ENCODE results near the gene SRRD. TPM values are rescaled to one million over a fixed set of nuclear protein-coding genes. Genes with fewer than 3 reads are reported as not detected.
"Not testable (repeated sequence)": the region's sequence is repeated elsewhere in the genome, so short reads cannot be mapped to it uniquely, and the experiment has no call there.

The SRRD gene, protein sequence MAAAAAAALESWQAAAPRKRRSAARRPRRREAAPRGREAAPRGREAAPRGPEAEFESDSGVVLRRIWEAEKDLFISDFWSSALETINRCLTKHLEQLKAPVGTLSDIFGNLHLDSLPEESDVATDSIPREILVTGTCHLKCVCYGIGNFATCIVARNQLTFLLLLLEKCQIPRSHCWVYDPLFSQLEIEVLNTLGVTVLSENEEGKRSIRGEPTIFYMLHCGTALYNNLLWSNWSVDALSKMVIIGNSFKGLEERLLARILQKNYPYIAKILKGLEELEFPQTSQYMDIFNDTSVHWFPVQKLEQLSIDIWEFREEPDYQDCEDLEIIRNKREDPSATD
- 10 to 100 TPM; 34.5 to 36.6 TPM for total RNA-seq

DNA sequence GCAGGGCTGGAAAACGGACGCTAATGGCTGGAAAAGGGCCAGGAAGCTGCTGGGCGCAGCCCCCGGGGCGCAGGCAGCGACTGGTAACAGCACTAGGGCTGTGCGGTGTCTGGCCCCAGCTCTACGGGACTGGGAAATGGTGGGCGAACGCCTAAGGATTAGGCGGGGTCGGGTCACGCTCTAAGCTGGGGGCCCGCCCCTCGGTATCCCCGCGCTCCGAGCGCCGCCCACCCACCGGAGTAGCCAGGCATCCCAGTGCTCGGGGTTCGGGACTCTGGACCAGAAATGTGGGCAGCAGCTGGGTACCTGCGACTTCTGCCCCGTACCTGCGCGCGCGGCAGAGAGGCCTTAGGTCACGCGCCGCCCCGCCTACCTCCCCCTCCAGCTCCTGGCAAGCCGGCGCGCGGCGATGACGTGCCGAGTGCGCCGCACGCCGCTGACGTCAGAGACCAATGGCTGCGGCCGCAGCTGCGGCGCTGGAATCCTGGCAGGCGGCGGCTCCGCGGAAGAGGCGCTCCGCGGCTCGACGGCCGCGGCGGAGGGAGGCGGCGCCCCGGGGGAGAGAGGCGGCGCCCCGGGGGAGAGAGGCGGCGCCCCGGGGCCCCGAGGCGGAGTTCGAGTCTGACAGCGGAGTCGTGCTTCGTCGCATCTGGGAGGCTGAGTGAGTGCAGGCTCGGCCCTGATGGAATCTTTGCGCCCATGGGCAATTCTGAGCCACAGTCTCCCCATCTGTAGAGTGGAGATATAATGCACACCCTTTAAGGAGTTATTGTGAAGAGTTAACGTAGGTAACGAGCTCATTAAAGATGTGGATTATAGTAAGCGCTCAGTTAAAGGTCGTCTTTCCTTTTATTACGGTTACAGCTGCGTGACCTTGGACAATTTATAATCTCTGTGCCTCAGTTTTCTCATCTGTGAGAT lies at the start of gene SRRD, which contains the start of gene HPS4:
Gene SRRD (plus strand): TSS at position 439 of the 921 bp plus-strand sequence. CDS start 14 bp downstream, at position 453.
Gene HPS4 (minus strand): TSS at position 345 of the 921 bp plus-strand sequence. CDS start 2,021 bp downstream, outside the sequence.
- H3K27ac Mint-ChIP-seq, result peak within 1 kb of the TSS; percentile 96
- peak within 1 kb of the TSS; percentile 90 for H3K4me3 Mint-ChIP-seq
- no peaks in the 10 kb centered on the region for H3K9me3 Mint-ChIP-seq
- H3K36me3 Mint-ChIP-seq, result peaks cover 20% of the 10 kb centered on the region
- H3K27me3 Mint-ChIP-seq, result no peaks in the 10 kb centered on the region
- DNase-seq, result peak; percentile 94
- peaks cover 57% of the 10 kb centered on the region for H3K4me1 Mint-ChIP-seq

DNA sequence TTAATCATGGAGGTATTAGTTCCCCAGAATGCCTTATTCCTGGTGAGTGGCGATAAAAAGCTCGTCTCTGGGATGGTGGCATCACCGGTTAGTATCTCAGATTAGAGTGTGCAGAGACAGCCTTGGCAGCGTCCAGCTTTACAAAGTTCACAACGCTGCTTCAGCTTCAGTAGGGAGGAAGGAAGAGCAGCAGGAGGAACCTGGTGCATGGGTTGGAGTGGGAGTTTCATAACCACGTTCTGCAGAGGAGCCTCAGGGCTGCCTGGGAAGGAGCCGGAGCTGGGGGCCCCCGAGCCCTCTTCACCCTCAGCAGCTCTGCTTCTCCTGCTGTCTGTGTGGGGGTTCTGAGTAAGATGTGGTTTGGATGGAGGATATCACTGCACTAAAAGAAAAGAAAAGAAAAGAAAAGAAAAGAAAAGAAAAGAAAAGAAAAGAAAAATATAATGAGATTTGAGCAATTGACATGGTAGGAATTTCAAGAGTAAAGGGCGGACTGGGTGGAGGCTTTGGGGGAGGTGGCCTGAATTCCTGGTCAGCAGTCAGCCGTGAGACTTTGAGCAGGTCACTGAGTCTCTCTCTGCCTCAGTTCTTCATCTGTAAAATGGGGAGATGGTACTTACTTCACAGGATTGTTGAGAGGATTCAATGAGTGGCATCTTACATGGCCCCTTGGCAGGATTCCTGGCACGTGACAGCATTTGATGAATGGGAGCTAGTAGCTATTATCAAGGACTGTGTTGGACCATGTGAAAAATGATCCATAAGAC lies 48.2 kb upstream of the SRRD start:
- Mint-ChIP-seq H3K27me3 (no peaks in the 10 kb centered on the region), H3K4me3 (no peak overlapping the region)

DNA sequence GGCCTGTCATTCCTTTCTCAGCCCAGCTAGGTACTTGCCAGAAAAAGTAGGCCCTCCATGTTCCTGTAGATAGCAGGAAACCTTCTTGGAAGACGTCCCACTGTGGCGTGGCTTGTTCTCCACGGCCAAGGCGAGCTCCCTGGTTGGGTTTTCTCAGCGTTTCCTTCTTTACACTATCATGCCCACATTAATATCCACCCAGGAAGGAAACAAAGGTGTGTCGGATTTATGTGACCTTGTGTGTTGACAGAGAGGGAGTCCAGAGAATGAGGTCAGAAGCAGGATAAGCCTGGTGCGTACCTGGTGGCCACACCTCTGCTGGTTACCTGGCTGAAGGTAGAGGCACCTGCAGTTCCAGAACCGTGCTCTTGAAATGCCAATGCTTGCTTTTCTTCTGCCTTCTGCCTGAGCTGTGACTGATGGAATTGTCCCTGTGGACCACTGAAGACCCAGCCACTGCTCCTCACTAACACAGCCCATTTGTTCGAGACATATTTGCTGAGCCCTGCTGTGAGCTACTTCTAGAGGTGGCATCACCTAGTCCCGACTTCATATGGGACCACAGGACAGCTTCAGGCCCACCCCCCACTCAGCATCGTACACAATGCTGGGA lies 46.7 kb upstream of the SRRD start:
- no peak overlapping the region for H3K4me3 Mint-ChIP-seq
- peaks cover 35% of the 10 kb centered on the region for H3K36me3 Mint-ChIP-seq
- no peaks in the 10 kb centered on the region for H3K9me3 Mint-ChIP-seq
- H3K27me3 Mint-ChIP-seq, result no peaks in the 10 kb centered on the region
- H3K27ac Mint-ChIP-seq, result no peak overlapping the region
- peaks cover 43% of the 10 kb centered on the region for H3K4me1 Mint-ChIP-seq
- no peak for DNase-seq

More for the DNA sequence above, 48.2 kb upstream of the SRRD start:
- DNase-seq, result no peak
- Mint-ChIP-seq H3K36me3 (peaks cover 39% of the 10 kb centered on the region), H3K9me3 (no peaks in the 10 kb centered on the region), H3K4me1 (peaks cover 57% of the 10 kb centered on the region), H3K27ac (no peak overlapping the region)

DNA sequence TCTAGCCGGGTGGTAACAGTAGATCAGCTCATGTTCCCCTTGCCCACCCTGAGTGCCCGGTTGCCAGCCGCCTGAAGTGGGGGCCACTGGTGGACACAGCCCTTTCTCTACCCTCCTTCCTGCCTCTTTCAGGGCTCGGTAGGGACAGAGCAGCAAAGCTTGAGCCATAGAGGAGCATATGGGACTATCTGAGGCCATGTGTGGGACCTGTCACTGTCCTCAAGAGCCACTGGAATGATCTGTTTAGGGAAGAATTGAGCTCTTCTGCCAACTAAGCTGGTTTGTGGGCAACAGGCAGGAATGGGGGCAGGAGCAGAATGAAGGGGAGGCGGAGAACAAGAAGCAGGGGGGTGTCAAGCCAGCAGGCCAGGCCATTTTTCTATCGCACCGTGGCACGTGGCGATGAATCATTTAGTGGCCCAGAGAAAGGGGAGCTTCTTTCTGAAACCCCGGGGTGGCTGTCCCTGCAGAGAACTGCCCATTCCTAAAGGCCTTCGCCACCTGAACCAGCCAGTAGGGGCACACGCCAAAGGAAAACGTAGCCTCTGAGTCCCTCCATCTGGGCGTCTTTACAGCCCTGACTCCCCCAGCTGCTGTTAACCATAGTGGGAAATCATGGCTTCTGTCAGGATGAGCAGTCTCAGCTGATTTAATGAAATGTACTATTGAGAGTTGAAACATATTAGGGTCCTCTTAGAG lies 45.8 kb upstream of the SRRD start:
- DNase-seq, result no peak
- Mint-ChIP-seq H3K4me3 (no peak overlapping the region), H3K9me3 (no peaks in the 10 kb centered on the region), H3K27me3 (no peaks in the 10 kb centered on the region), H3K4me1 (peaks cover 35% of the 10 kb centered on the region), H3K27ac (no peak overlapping the region), H3K36me3 (peaks cover 29% of the 10 kb centered on the region)

DNA sequence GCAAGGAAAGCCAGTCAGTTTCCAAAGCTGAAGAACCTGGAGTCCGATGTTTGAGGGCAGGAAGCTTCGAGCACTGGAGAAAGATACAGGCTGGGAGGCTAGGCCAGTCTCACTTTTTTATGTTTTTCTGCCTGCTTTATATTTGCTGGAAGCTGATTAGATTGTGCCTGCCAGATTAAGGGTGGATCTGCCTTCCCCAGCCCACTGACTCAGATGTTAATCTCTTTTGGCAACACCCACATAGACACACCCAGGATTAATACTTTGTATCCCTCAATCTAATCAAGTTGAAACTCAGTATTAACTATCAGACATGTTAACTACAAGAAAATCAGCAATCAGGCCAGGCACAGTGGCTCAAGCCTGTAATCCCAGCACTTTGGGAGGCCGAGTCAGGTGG lies 44.9 kb upstream of the SRRD start:
- not testable (repeated sequence) for H3K27me3 Mint-ChIP-seq, DNase-seq, H3K27ac Mint-ChIP-seq, H3K9me3 Mint-ChIP-seq, H3K4me3 Mint-ChIP-seq
- Mint-ChIP-seq H3K4me1 (peaks cover 29% of the 10 kb centered on the region), H3K36me3 (peaks cover 25% of the 10 kb centered on the region)

DNA sequence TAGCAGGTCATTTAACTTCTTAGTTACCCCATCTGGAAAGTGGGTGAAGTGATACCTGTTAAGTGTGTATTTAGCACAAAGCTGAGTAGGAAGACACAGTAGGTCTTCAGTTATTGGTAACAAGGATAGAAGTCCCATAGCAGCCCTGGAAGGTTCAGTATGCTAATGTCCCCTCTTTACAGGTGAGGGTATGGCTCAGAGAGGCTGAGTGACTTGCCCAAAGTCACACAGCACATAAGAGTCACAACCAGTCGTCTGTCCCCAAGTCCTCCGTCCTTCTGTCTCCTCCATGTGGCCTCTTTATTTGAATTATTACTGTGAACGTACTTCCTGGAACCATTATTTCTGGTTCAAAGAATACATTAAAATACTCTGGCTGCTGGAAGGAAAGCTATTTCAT lies 44.1 kb upstream of the SRRD start:
- no peaks in the 10 kb centered on the region for H3K27me3 Mint-ChIP-seq
- H3K36me3 Mint-ChIP-seq, result peaks cover 20% of the 10 kb centered on the region
- no peaks in the 10 kb centered on the region for H3K9me3 Mint-ChIP-seq
- no peak overlapping the region for H3K27ac Mint-ChIP-seq
- peaks cover 29% of the 10 kb centered on the region for H3K4me1 Mint-ChIP-seq
- DNase-seq, result no peak
- no peak overlapping the region for H3K4me3 Mint-ChIP-seq

DNA sequence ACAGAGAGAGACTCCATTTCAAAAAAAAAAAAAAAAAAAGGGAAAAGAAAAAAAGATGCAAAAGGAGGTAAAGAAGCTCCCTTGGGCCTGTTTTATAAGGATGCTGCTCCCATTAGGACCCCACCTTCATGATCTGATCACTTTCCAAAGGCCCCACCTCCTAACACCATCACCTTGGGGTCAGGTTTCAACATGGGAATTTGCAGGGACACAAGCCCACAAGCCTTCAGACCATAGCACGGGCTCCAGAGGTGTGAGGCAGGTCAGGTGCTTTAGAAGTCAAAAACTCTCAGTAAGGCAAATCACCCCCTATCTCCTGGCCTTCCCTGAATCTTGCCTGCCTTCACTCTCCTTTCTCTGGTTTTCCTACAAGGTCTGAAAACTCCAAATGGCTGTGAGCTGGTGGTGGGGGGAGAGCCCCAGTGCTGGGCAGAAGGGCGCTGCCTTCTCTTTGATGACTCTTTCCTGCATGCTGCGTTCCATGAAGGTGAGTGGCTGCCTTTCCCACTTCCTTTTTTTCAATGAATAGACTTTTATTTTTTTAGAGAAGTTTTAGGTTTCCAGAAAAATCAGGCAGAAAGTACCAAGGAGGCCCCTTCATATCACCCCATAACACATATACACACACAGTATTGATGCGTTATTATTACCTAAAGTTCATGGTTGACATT lies 41.5 kb upstream of the SRRD start:
- H3K4me1 Mint-ChIP-seq, result peaks cover 5% of the 10 kb centered on the region
- H3K27ac Mint-ChIP-seq, result no peak overlapping the region
- H3K27me3 Mint-ChIP-seq, result no peaks in the 10 kb centered on the region
- no peak overlapping the region for H3K4me3 Mint-ChIP-seq
- peaks cover 8% of the 10 kb centered on the region for H3K36me3 Mint-ChIP-seq
- no peak for DNase-seq
- H3K9me3 Mint-ChIP-seq, result no peaks in the 10 kb centered on the region

DNA sequence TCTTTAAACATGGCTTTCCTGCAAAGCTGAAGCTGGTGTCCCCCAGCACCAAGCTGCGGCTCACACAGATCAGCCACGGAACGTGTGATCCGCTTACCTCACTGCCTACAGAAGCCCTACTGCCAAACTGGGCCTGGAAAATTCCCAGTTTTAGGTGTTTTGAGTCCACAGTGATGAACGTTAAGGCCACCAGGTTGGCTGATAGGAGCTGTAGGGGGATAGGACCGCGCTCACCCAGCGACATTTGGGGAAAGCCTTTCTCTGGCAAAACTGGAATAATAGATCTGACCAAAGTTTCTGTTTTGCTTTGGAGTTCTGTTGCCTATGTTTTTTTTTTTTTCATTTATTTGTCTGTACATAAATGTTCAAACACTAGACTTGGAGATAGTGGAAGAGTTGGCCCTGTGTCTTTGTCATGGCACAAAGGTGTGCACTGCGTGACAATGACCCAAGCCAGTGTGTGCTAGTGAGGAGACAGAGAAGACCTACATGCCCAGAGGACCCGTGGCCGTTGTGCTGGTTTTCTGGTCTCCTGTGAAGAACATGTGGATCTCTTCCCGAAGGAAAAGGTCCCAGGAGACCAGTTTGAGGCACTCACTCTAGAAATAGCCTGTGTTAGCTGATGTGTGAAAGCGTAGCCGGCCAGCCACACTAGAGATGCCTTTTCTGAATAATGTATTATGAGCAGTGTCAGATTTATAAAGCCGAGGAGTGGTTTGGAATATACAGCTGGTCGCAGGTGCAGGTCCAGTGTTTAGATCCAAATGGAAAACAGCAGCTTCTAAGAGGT lies 39.6 kb upstream of the SRRD start:
- Mint-ChIP-seq H3K36me3 (peaks cover 8% of the 10 kb centered on the region), H3K4me1 (no peaks in the 10 kb centered on the region), H3K4me3 (no peak overlapping the region), H3K9me3 (no peaks in the 10 kb centered on the region), H3K27ac (no peak overlapping the region), H3K27me3 (no peaks in the 10 kb centered on the region)
- DNase-seq, result no peak

DNA sequence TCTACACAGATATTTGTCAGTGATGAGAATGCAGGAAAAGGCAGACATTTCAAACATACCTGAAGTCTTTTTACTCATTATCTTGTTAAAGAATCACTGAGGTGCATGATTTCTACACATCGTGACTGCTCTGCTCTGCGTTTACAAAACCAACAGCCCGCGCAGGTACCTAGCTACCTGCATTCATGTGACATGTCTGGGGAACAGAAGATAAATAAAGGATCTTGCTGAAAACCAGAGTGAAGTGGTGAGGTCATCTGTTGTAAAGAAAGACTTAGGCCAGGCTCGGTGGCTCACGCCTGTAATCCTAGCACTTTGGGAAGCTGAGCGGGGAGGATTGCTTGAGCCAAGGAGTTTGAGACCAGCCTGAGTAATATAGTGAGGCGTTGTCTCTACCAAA lies 38.9 kb upstream of the SRRD start:
- Mint-ChIP-seq H3K36me3 (peaks cover 8% of the 10 kb centered on the region), H3K4me3 (no peak overlapping the region), H3K27ac (no peak overlapping the region), H3K27me3 (no peaks in the 10 kb centered on the region), H3K9me3 (no peaks in the 10 kb centered on the region), H3K4me1 (no peaks in the 10 kb centered on the region)
- no peak for DNase-seq

DNA sequence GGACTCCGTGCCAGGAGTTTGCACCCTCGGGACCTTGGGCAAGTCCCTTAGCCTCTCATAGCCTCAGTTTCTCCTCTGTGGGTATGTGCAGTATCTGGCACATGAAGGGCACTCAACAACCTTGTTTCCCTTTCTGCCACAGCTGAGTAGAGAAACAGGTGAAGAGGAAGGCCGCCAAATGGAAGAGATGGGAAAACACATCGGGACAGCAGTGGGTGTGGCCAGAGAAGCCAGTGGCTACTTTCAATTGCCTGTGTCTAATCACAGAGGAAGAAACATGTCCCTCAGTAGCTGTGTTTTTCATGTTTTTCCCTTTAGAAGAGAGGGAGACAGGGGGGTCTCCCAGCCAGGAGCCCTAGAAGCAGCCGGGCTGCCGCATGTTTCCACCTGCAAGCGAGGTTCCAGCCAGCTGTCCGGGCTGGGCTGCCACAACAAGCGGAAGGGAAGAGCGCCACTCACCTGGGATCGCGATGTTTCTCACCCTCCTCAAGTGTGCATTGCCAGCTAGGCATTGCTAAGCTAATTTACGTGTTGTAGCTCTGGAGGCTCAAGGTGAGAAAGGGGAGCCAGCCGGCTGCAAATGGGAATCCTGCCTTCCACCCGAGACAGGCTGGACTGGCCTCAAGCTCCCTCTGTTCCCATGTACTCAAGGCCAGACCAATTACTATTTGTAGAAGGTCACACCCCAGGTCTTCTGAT lies 38.0 kb upstream of the SRRD start:
- no peak for DNase-seq
- Mint-ChIP-seq H3K4me1 (peaks cover 2% of the 10 kb centered on the region), H3K27ac (no peak overlapping the region), H3K4me3 (no peak overlapping the region), H3K36me3 (peaks cover 8% of the 10 kb centered on the region), H3K9me3 (no peaks in the 10 kb centered on the region), H3K27me3 (no peaks in the 10 kb centered on the region)

DNA sequence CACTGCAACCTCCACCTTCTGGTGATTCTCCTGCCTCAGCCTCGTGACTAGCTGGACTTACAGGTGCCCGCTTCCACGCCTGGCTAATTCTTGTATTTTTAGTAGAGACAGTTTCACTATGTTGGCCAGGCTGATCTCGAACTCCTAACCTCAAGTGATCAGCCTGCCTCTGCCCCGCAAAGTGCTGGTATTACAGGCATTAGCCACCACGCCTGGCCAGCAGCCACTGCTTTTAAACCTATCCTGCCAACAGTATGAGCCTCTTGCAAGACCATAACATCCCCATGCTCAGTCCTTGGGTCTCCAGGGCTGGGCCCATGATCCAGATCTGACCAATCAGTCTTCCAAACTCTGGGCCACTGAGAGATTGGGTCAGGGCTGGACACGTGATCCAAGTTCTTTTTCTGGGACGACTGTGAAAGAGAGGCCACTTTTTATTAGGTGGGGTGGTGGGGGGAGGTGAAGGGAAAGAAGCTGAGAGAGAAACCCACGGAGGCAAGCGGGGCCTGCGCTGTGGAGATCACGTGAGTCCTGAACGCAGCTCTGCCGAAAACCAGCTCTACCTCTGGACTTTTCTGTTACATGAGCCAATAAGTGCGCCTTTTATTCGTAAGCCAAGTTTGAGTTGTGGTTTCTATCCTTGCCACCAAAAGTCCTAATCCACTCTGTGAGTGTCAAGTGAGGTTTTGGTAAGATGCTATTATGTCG lies 36.7 kb upstream of the SRRD start:
- peaks cover 2% of the 10 kb centered on the region for H3K4me1 Mint-ChIP-seq
- H3K9me3 Mint-ChIP-seq, result no peaks in the 10 kb centered on the region
- H3K27ac Mint-ChIP-seq, result no peak overlapping the region
- H3K4me3 Mint-ChIP-seq, result no peak overlapping the region
- no peak for DNase-seq
- no peaks in the 10 kb centered on the region for H3K27me3 Mint-ChIP-seq
- peaks cover 13% of the 10 kb centered on the region for H3K36me3 Mint-ChIP-seq

Data from activated naive CD8-positive, alpha-beta T cell treated with anti-CD3 and anti-CD28 coated beads for 36 hours (primary cell).